T-helper 2 cell treated with Interferon-gamma antibody and Interleukin-4, amounts not matched to agents 5 μg/mL and 100 μg/mL, for 36 hours (primary cell): ENCODE data around the gene PLD3.

Experiments
- DNase-seq: peaks from one replicate; pipeline ENCODE4 v3.0.0; 2021; ENCODE audit warnings: low spot score
- H3K27ac Mint-ChIP-seq: one replicate; pipeline ENCODE4 v1.8.0; 2021; ENCODE audit warnings: mild to moderate bottlenecking, mixed read lengths
- H3K27me3 Mint-ChIP-seq: one replicate; pipeline ENCODE4 v1.8.0; 2021; ENCODE audit warnings: low read depth, mixed read lengths
- H3K36me3 Mint-ChIP-seq: one replicate; pipeline ENCODE4 v1.8.0; 2021; ENCODE audit warnings: low read depth, mixed read lengths
- H3K4me1 Mint-ChIP-seq: one replicate; pipeline ENCODE4 v1.8.0; 2021; ENCODE audit warnings: low read depth, mixed read lengths
- H3K4me3 Mint-ChIP-seq: one replicate; pipeline ENCODE4 v1.8.0; 2022; ENCODE audit warnings: mild to moderate bottlenecking, moderate library complexity, mixed read lengths
- H3K9me3 Mint-ChIP-seq: one replicate; pipeline ENCODE4 v1.8.0; 2021; ENCODE audit warnings: mixed read lengths

PLD3 gene

DNA sequence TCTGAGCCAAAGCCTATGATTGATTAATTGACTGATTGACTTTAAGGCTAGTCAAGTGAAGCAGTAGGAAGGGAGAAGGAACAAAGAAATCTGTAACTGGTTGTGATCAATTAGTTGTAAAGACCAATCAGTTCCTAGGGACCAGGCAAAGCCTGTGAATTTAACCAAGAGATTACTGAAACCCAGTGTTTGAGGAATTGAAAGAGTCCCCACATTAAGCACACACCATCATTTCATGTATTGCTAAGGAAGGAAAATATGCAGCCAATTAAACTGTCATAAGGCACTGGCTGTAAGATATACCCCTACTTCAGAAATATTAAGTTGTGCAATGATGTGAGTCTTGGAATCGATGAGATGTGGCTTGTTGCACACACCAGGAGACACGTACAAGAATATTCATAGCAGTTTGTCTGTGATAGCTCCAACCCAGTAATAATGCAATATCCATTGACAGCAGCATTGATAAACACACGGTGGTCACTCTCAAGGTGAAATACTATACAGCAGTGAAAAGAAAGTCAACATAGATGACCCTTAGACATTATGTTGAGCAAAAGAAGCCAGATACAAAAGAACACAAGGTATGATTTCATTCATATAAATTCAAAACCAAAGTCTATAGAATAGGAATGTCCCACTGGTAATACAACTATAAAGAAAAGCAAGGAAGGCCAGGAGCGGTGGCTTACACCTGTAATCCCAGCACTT lies 9.3 kb upstream of the PLD3 start:
- H3K4me1 Mint-ChIP-seq, result peaks cover 1% of the 10 kb centered on the region
- DNase-seq, result no peak
- H3K27me3 Mint-ChIP-seq, result no peaks in the 10 kb centered on the region
- H3K4me3 Mint-ChIP-seq, result no peak overlapping the region
- H3K27ac Mint-ChIP-seq, result no peak overlapping the region
- no peaks in the 10 kb centered on the region for H3K9me3 Mint-ChIP-seq
- peaks cover 17% of the 10 kb centered on the region for H3K36me3 Mint-ChIP-seq

GRCh38 chr19:40341601-40342482 lies 6.7 kb upstream of the PLD3 start:
- Mint-ChIP-seq H3K9me3 (no peaks in the 10 kb centered on the region), H3K36me3 (peaks cover 10% of the 10 kb centered on the region), H3K4me1 (peaks cover 6% of the 10 kb centered on the region), H3K27me3 (no peaks in the 10 kb centered on the region), H3K27ac (peak overlapping the region; percentile 16), H3K4me3 (no peak overlapping the region)
- DNase-seq, result no peak

DNA sequence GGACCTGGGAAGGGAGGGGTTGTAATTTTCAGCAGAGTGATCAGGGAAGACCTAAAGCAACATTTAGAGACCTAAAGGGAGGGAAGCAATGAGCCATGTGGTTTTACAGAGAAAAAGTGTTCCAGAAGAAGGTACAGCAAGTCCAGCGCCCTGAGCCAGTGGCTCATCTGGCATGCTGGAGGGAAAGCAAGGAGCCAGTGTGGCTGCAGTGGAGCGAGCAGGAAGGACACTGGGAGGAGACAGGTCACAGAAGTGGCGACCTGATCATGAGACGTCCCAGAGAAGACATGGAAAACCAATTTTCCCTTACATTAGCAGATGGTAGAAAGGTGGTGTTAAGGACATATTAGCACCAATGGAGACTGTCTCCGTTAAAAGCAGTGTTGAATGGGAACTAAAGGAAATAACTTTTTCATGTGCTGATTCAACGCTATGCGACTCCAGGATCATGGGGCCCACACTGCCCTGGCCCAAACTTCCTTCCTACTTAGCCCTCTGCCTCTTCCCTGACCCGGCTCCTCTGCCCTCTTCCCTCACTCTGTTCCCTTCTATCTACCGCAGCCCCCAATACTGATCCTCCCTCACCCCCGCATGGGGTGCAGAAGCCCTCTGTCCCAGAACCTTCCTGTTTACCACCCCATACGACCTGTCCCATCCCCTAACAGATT lies 5.7 kb upstream of the PLD3 start:
- Mint-ChIP-seq H3K27me3 (no peaks in the 10 kb centered on the region), H3K36me3 (peaks cover 10% of the 10 kb centered on the region), H3K4me1 (peaks cover 12% of the 10 kb centered on the region), H3K27ac (peak overlapping the region; percentile 16), H3K9me3 (no peaks in the 10 kb centered on the region), H3K4me3 (no peak overlapping the region)
- no peak for DNase-seq

DNA sequence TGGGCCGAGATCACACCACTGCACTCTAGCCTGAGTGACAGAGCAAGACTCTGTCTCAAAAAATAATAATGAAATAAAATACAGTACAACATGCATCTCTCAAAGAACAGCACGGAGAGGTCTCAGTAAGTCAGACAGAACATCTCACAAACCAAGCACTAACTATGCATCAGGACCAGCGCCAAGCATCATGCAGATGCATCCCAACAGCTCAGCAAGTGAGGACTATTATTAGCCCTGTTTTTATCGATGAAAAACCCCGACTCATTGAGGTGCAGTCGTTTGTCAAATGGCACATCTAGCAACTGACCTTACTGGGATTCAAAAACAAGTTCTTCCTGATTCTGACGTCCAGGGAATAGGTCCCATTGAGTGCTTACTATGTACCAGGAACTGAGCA lies 4.1 kb upstream of the PLD3 start:
- H3K4me3 Mint-ChIP-seq, result no peak overlapping the region
- no peaks in the 10 kb centered on the region for H3K27me3 Mint-ChIP-seq
- peaks cover 18% of the 10 kb centered on the region for H3K4me1 Mint-ChIP-seq
- H3K36me3 Mint-ChIP-seq, result peaks cover 3% of the 10 kb centered on the region
- H3K27ac Mint-ChIP-seq, result peak overlapping the region; percentile 19
- no peaks in the 10 kb centered on the region for H3K9me3 Mint-ChIP-seq
- no peak for DNase-seq

GRCh38 chr19:40348961-40349507 lies 539 bp downstream of the PLD3 start:
- Mint-ChIP-seq H3K9me3 (no peaks in the 10 kb centered on the region), H3K27me3 (no peaks in the 10 kb centered on the region)
- no peak for DNase-seq

DNA sequence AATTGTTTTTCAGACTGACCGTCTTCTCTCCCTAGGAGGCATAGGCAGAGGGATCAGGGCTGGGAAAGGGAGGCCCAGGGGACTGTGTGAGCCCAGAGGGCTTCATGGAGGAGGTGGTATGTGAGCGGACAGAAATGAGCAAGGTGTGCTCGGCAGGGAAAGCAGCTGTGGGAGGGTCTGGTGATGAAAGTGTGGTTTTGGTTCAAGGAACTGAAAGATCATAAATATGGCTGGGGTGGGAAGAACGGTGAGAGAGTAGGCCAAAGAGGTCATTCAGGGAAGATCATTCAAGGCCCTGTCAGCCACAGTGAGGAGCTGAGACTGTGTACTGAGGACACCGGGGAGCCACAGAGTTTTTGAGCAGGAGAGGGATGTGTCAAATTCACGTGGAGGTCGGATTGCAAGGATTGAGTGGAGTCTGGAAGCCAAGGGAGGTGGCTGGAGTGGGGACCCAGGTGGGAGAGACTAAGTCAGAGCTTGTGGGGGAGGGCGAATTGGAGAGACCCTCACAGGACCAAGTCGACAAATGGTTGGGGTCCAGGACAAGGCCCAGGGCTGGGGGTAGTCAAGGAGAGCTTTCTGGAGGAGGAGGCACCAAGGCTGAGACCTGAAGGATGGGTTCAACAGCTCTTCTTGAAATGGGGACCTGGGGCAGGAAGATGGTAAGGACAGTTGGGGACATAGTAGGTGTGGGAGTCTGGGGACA lies 7.6 kb downstream of the PLD3 start:
- no peaks in the 10 kb centered on the region for H3K36me3 Mint-ChIP-seq
- DNase-seq, result no peak
- no peaks in the 10 kb centered on the region for H3K9me3 Mint-ChIP-seq
- H3K27me3 Mint-ChIP-seq, result no peaks in the 10 kb centered on the region
- peak overlapping the region; percentile 2 for H3K27ac Mint-ChIP-seq
- no peak overlapping the region for H3K4me3 Mint-ChIP-seq
- peaks cover 8% of the 10 kb centered on the region for H3K4me1 Mint-ChIP-seq

More at GRCh38 chr19:40348961-40349507, 539 bp downstream of the PLD3 start:
- Mint-ChIP-seq H3K4me1 (peaks cover 22% of the 10 kb centered on the region), H3K36me3 (peaks cover 2% of the 10 kb centered on the region), H3K4me3 (peak overlapping the region; percentile 91), H3K27ac (peak overlapping the region; percentile 96)

- Mint-ChIP-seq H3K9me3 (no peaks in the 10 kb centered on the region), H3K27me3 (no peaks in the 10 kb centered on the region), H3K36me3 (no peaks in the 10 kb centered on the region), H3K4me1 (peaks cover 9% of the 10 kb centered on the region), H3K4me3 (no peak overlapping the region), H3K27ac (no peak overlapping the region)
- DNase-seq, result no peak
Measured at GRCh38 chr19:40356681-40357595, 8.4 kb downstream of the PLD3 start.

GRCh38 chr19:40357640-40358039 lies 9.1 kb downstream of the PLD3 start:
- no peaks in the 10 kb centered on the region for H3K36me3 Mint-ChIP-seq
- no peak for DNase-seq
- H3K27ac Mint-ChIP-seq, result peak overlapping the region; percentile 15
- H3K9me3 Mint-ChIP-seq, result no peaks in the 10 kb centered on the region
- H3K27me3 Mint-ChIP-seq, result no peaks in the 10 kb centered on the region
- no peak overlapping the region for H3K4me3 Mint-ChIP-seq
- H3K4me1 Mint-ChIP-seq, result peaks cover 9% of the 10 kb centered on the region

GRCh38 chr19:40358773-40359172 lies 10.3 kb downstream of the PLD3 start:
- Mint-ChIP-seq H3K4me3 (no peak overlapping the region), H3K27ac (no peak overlapping the region)
- DNase-seq, result no peak

DNA sequence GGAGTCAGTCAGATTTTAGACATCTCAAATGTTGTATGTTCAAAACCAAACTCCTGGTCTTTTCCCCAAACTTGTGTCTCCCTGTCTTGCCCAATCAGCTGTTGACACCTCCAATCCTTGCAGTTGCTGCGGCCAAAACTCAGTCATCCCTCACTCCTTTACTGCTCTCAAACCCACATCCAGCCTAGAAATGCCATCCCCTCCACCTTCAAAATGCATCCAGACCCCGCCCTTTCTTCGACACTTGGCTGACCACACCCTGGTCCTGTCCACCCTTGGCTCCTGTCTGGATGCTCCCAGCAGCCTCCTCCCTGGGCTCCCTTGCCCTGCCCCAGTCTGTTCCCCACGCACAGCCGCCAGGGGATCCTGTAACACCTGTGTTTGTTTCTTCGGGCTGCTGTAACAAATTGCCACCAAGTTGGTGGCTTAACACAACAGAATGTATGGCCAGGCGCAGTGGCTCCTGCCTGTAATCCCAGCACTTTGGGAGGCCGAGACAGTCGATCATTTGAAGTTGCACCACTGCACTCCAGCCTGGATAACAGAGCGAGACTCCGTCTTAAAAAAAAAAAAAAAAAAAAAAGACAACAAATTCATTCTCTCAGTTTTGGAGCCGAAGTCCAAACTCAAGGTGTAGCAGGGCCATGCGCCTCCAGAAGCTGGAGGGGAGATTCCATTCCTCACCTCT lies 11.7 kb downstream of the PLD3 start:
- DNase-seq, result no peak
- no peak overlapping the region for H3K27ac Mint-ChIP-seq
- H3K9me3 Mint-ChIP-seq, result no peaks in the 10 kb centered on the region
- peaks cover 17% of the 10 kb centered on the region for H3K4me1 Mint-ChIP-seq
- H3K27me3 Mint-ChIP-seq, result no peaks in the 10 kb centered on the region
- no peak overlapping the region for H3K4me3 Mint-ChIP-seq
- H3K36me3 Mint-ChIP-seq, result peaks cover 3% of the 10 kb centered on the region

More at GRCh38 chr19:40358773-40359172, 10.3 kb downstream of the PLD3 start:
- Mint-ChIP-seq H3K4me1 (peaks cover 13% of the 10 kb centered on the region), H3K27me3 (no peaks in the 10 kb centered on the region), H3K9me3 (no peaks in the 10 kb centered on the region), H3K36me3 (no peaks in the 10 kb centered on the region)

GRCh38 chr19:40360708-40361241 lies 12.3 kb downstream of the PLD3 start:
- H3K4me1 Mint-ChIP-seq, result peaks cover 18% of the 10 kb centered on the region
- DNase-seq, result no peak
- no peaks in the 10 kb centered on the region for H3K9me3 Mint-ChIP-seq
- H3K27ac Mint-ChIP-seq, result no peak overlapping the region
- peaks cover 3% of the 10 kb centered on the region for H3K36me3 Mint-ChIP-seq
- H3K27me3 Mint-ChIP-seq, result no peaks in the 10 kb centered on the region
- H3K4me3 Mint-ChIP-seq, result no peak overlapping the region

- no peaks in the 10 kb centered on the region for H3K27me3 Mint-ChIP-seq
- peaks cover 7% of the 10 kb centered on the region for H3K36me3 Mint-ChIP-seq
- no peak for DNase-seq
- H3K9me3 Mint-ChIP-seq, result no peaks in the 10 kb centered on the region
- H3K4me3 Mint-ChIP-seq, result no peak overlapping the region
- no peak overlapping the region for H3K27ac Mint-ChIP-seq
- peaks cover 16% of the 10 kb centered on the region for H3K4me1 Mint-ChIP-seq
Measured at GRCh38 chr19:40362160-40362559, 13.7 kb downstream of the PLD3 start.
